ENCODE data around the gene PABPN1. TPM values are rescaled to one million over a fixed set of nuclear protein-coding genes. Genes with fewer than 3 reads are reported as not detected.
"Not testable (repeated sequence)": the region's sequence is repeated elsewhere in the genome, so short reads cannot be mapped to it uniquely, and the experiment has no call there.

Gene PABPN1
- total RNA-seq, 1 donor from 2014 or later = 67.7 TPM

DNA sequence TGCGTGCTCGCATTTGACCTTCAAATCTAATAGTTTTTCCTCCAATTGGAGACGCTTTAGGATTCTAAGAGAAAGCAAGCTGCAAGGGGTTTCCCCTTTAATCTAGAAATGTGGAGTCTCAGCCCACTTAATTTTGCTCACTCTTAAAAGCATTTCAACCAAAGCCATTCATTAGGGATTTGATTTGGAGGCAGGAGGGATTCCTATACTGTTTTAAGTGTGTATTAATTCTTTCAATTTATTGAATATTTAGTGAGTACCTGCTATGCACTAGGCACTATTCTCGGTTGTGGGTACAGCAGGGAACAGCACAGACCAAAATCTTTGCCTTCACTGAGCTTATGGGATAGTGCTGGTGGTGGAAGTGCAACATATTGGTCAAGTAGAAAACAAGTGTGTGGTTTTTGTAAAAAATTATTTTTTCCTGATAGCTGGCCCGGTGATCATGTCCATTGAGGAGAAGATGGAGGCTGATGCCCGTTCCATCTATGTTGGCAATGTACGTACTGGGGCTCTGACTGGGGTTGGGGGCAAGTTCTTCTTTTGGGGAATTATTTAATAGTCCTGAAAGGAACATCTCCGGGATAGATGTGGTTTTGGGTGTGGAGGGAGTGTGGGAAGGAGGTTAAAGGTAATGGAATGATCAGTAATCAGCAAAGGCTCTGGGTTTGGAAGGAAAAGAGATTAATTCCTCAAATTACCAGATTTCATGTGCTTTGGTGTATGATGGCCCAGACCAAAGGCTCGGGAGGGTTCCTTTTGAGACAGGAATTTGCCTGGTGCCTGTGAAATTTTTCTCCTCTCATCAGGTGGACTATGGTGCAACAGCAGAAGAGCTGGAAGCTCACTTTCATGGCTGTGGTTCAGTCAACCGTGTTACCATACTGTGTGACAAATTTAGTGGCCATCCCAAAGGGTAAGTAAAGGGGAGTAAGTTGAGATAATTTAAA, 1.6 kb downstream of the PABPN1 start:
- ATAC-seq (ENCODE audit: poor library complexity) (no peak), DNase-seq (no peak)
- intact Hi-C loops (cut with DNase I) = loop anchor here (10.0 kb wide), 2 partner anchors 132 to 242 kb away; partner anchors contain the start of gene AP1G2

DNA sequence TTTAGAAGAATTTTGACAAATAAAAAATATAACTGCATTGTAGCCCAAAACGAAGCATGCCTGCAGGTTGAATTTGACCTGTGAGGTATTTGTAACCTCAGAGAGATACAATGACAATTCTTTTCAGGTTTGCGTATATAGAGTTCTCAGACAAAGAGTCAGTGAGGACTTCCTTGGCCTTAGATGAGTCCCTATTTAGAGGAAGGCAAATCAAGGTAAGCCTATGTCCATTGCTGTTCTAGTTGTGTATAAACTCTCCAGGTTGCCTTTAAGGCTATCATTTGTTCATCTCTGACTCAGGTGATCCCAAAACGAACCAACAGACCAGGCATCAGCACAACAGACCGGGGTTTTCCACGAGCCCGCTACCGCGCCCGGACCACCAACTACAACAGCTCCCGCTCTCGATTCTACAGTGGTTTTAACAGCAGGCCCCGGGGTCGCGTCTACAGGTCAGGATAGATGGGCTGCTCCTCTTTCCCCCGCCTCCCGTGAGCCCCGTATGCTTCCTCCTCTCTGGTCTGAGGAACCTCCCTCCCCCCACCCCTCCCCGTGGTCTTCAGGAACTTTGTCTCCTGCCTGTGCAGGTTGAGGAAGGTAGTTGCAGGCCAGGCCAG, 2.7 kb downstream of the PABPN1 start:
- DNase-seq (no peak), ATAC-seq (ENCODE audit: poor library complexity) (no peak)

DNA sequence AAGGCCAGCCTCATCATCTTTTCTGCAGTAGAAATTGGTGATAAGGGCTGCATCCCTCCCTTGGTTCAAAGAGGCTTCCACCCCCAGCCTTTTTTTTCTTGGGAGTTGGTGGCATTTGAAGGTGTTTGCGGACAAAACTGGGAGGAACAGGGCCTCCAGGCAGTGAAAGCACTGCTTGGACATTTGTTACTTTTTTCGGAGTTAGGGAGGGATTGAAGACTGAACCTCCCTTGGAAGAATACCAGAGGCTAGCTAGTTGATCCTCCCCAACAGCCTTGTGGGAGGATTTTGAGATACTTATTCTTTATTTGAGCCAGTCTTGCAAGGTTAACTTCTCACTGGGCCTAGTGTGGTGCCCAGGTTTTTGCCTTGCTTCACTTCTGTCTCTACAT, 3.2 kb downstream of the PABPN1 start:
- ATAC-seq (ENCODE audit: poor library complexity) (no peak), DNase-seq (no peak)

More for the DNA sequence above, 2.7 kb downstream of the PABPN1 start:
- intact Hi-C loops (cut with DNase I) = loop anchor here (10.0 kb wide), 2 partner anchors 131 to 241 kb away; partner anchors contain the start of gene AP1G2

DNA sequence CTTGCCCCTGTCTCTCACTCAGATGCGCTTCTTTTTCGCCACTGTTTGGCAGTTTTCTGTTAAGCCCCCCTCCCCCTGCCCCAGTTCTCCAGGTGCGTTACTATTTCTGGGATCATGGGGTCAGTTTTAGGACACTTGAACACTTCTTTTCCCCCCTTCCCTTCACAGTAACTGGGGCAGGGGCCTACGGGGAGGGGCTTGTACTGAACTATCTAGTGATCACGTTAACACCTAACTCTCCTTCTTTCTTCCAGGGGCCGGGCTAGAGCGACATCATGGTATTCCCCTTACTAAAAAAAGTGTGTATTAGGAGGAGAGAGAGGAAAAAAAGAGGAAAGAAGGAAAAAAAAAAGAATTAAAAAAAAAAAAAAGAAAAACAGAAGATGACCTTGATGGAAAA, 3.7 kb downstream of the PABPN1 start:
- DNase-seq (no peak), ATAC-seq (ENCODE audit: poor library complexity) (no peak)
- intact Hi-C loops (cut with DNase I) = loop anchor here (5.0 to 10.0 kb wide), 3 partner anchors 57 to 240 kb away; partner anchors contain the start of gene AP1G2

More for the DNA sequence above, 3.2 kb downstream of the PABPN1 start:
- intact Hi-C loops (cut with DNase I) = loop anchor here (10.0 kb wide), 2 partner anchors 130 to 240 kb away; partner anchors contain the start of gene AP1G2

DNA sequence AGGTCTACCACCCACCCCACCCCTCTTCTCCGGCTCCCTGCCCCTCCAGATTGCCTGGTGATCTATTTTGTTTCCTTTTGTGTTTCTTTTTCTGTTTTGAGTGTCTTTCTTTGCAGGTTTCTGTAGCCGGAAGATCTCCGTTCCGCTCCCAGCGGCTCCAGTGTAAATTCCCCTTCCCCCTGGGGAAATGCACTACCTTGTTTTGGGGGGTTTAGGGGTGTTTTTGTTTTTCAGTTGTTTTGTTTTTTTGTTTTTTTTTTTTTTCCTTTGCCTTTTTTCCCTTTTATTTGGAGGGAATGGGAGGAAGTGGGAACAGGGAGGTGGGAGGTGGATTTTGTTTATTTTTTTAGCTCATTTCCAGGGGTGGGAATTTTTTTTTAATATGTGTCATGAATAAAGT, 4.5 kb downstream of the PABPN1 start:
- DNase-seq; ATAC-seq (ENCODE audit: poor library complexity): not testable (repeated sequence)
- intact Hi-C loops (cut with DNase I) = loop anchor here (5.0 to 10.0 kb wide), 3 partner anchors 57 to 239 kb away; partner anchors contain the start of gene AP1G2

DNA sequence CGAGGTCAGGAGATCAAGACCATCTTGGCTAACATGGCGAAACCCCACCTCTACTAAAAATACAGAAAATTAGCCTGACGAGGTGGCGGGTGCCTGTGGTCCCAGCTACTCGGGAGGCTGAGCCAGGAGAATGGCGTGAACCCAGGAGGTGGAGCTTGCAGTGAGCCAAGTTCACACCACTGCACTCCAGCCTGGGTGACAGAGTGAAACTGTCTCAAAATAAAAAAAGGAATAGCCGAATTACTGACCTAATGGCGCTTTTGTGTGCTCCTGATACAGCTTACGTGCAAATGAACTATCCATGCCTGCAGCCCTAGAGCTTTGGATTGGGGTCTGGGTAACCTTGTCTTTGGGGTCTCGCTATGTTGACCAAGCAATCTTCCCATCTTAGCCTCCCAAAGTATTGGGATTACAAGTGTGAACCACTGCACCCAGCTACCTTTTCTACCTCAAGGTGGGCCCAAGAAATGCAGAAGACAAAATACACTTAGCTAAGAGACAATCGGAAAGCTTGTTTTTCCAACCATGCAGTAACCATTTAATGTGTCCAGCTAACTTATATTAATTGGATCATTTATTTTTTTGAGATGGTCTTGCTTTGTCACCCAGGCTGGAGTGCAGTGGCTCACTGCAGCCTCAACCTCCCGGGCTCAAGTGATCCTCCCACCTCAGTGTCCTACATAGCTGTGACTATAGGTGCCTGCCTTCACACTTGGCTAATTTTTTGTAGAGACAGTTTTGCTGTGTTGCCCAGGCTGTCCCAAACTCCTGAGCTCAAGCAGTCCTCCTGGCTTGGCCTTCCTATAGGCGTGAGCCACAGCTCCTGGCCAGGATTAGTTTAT, 5.5 kb downstream of the PABPN1 start:
- no peak for ATAC-seq (ENCODE audit: poor library complexity)
- DNase-seq = no peak
- intact Hi-C loops (cut with DNase I) = loop anchor here (5.0 to 10.0 kb wide), 3 partner anchors 56 to 238 kb away; partner anchors contain the start of gene AP1G2

DNA sequence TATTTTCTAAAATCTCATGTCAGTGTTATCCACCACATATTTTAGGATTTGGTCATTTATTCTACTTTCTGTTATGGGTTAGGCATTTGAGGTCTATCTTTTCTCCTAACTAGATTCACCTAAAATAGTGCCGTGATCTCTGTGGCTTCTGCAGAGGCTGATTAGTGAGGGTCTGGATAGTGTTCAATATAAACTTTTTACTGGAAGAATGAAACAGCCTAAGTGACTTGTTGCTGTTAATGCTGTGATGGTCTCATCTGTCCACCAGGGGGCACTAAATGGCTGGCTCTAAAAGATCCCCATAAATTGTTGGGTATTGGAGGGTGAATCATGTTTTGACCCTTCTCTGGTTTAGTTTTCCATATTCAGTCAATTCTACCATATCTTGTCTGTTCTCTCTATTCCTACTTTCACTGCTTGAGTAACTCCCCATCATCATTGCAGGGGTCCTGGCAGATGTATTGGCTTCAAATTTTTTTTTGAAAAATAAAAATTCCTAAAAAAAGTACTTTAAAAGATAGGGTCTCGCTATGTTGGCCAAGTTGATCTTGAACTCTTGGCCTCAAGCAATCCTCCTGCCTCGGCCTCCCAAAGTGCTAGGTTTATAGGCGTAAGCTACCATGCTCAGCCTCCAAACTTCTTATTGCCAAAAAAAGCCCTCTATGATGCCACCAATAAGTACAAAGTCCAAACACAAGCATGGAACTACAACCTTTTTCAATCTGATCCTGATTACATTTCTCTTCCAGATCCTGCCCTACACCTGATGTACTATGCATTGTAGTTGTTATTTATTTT, 6.9 kb downstream of the PABPN1 start:
- intact Hi-C loops (cut with DNase I) = loop anchor here (5.0 to 10.0 kb wide), 3 partner anchors 54 to 237 kb away; partner anchors contain the start of gene AP1G2
- no peak for DNase-seq
- peak; percentile 84 for ATAC-seq (ENCODE audit: poor library complexity)

DNA sequence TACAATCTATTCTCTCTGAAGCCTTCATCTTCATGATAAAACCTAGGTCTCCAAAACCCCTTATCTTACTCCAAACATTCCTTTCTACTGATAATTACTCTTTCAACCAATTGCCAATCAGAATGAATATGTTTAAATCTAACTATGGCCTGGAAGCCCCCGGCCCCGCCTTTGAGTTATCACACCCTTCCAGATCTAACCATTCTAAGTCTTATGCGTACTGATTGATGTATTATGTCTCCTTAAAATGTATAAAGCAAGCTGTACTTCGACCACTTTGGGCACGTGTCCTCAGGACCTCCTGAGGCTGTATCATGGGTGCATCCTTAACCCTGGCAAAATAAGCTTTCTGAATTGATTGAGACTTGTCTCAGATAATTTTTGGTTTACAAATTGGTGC, 14.4 kb downstream of the PABPN1 start:
- intact Hi-C loops (cut with DNase I) = no loop called here
- DNase-seq (no peak), ATAC-seq (ENCODE audit: poor library complexity) (no peak)

DNA sequence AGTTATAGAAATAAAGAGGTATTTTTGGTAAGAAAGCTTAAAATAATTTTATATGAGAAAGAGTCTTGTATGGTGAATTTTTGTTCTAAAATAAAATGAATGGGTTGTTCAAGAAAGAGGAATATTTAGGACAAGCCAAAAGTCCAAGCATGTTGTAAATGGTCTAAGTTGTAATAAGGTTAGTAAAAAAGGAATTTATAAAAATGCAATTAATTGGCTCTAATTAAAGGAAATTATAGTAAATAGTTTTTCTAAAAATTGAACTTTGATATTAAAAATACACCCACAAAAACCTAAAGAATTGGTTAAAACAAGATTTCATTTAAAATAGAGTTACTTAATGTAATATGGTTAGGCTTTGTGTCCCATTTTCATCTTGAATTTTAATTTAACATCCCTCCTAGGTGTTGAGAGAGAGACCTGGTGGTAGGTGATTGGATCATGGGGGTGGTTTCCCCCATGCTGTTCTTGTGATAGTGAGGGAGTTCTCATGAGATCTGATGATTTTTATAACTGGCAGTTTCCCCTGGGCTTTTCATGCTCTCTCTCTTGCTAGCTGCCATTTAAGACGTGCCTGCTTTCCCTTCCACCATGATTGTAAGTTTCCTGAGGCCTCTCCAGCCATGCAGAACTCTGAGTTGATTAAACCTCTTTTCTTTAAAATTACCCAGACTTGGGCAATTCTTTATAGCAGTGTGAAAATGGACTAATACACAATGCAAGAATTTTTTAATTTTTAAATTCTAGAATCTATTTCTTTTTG, 18.4 kb downstream of the PABPN1 start:
- intact Hi-C loops (cut with DNase I) = no loop called here
- ATAC-seq (ENCODE audit: poor library complexity) = no peak

DNA sequence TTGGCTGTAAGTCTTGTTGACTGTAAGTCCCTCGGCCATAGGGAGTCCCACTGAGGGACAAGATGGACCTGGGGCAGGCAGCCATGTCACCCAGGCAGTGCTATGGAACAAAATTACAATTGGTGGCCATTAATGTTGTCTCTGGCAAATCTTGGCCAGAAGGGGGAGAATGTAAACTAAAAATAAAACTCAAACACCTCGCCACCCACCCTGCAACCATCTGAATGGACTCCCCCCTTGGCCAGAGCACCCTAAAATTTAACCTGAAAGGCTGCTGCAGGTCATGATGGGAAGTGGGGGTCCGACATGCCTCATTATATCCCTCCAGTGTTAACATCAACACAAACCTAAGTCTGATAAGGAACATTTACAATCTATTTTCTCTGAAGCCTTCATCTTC, 23.2 kb downstream of the PABPN1 start:
- ATAC-seq (ENCODE audit: poor library complexity) (no peak), DNase-seq (no peak)
- intact Hi-C loops (cut with DNase I) = no loop called here

More for the DNA sequence above, 18.4 kb downstream of the PABPN1 start:
- no peak for DNase-seq

DNA sequence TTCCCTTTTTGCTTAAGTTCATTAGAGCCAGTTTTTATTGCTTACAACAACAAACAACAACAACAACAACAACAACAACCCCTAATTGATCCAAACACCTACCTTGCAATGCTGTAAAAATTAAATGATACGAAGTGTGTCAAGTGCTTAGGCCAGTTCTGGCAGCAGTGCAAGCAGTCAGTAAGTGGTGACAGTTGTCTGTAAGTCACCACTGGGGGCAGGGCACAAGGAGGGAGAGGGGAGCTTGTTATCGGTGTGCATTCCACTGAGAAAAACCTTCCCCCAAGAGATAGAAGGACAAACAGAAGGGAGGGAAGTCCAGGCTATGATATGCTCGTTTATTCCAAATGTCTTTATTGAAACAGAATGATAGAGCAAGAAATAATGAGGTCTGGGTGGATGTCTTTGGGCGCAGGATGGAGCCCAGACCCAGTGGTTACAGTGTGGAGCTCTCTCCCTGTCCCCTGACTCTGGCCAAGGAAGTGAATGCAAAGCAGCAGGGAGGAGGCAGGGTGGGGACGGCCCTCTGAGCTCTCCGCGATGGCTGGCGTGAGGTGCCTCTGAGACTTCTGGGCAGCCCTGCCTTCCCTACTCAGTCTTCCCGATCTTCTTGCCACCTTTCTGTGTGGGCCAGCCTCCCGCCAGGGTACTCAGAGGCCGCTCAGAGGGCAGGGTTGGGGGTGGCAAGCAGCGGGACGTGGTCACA, 24.9 kb downstream of the PABPN1 start:
- DNase-seq = no peak
- intact Hi-C loops (cut with DNase I) = no loop called here
- peak; percentile 74 for ATAC-seq (ENCODE audit: poor library complexity)

DNA sequence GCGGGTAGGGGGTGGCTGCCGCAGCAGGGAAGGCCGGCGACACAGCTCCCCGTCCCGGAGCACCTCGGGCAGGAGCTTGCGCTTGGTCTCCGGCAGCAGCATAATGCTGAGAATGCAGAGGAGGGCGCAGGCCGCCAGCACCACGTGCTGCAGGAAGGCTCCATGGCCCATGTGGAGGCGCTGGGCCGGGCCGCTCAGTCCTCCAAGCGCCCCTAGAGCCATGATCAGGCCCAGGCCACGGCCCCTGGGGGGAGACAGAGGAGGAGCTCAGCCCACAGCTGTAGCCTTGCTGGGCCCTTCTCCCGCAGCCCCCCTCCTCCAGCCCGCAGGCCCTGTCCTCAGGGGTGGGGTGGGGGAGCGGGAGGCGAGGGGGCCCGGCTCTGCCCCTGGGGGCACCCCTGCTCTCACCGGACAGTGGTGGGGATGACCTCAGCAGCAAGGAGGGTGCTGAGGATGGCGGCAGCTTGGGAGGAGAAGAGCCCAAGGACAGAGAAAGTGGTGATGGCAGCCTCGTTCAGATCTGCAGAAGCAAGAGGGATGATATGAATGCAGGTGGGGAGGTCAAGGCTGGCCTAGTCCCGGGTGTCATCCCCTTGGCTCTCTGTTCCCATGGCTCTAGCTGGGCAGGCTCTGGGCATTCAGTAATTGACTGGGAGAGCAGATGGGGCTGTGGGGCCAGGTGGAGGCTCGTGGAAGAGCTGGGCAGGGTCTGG, 25.6 kb downstream of the PABPN1 start:
- intact Hi-C loops (cut with DNase I) = no loop called here
- DNase-seq (no peak), ATAC-seq (ENCODE audit: poor library complexity) (peak; percentile 42)

DNA sequence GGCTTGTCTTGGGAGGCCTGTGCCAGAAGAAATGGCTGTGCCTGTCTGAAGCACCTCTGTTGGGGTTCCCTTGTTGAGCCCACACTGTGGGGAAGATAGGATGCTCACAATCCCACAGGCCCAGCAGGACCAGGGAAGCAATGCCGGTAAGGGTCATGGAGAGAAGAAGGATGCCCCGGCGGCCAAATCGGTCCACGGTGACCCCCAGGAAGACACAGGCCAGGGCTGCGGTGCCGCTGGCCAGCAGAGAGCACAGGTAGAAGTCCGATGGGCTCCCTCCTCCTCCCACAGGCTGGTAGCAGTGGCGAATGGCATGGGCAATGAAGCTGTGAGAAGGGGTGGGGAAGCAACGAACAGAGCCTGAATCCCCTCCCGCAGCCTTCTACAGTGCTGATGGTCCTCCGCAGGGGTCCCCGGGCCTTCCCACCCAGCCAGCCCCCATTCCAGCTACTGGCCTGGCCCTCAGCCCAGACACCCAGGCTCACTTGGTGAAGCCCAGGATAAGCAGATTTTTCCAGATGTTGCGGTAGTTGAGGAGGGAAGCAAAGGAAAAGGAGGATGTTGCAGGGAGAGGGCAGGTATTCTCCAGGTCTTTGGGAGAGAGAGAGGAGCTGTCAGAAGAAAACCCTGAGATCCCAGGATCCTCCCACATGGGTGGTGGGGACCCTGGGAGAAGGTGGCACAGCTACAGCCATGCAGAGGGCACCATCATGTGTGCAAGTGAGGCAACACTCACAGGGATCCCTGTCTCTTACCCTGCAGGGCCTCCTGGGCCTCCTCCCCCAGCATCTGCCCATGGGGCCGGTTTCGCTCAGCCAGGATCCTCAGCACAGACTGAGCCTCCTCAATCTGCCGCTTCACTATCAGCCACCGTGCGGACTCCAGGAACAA, 26.4 kb downstream of the PABPN1 start:
- DNase-seq = no peak
- ATAC-seq (ENCODE audit: poor library complexity) = no peak
- intact Hi-C loops (cut with DNase I) = no loop called here

DNA sequence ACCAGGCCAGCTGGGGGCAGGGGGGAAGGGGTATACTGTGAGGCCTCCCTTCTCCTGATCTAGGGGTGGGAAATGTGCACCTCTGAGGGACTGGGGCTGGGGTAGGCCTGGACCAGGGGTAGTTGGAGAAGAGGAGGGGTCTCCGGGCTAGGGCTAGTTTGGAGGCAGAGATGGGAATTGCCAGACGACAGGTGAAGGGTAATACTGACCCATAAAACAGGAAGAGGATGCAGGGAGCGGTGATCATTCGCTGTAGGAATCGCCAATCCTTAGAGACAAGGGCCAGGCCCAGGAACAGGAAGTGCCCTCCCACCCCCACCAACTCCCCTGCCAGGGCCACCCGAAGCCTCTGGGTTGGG, 27.0 kb downstream of the PABPN1 start:
- ATAC-seq (ENCODE audit: poor library complexity) = no peak
- intact Hi-C loops (cut with DNase I) = no loop called here
- no peak for DNase-seq
